GM19099 (cell line): ENCODE data around the gene C19orf25.

ENCODE experiments used
- POLR2A ChIP-seq: IDR thresholded peaks from 3 replicates; pipeline ENCODE4 v1.6.1; 2011; ENCODE audit warnings: low read depth; ENCODE audit not compliant: insufficient read length; ENCODE audit errors: extremely low read depth

Gene C19orf25

GRCh38 chr19:1516395-1516753, 37.4 kb upstream of the C19orf25 start:
- TF ChIP-seq POLR2A: no peak

GRCh38 chr19:1514986-1515721, 36.1 kb upstream of the C19orf25 start:
- TF ChIP-seq POLR2A: no peak

- TF ChIP-seq POLR2A: no peak
Measured at GRCh38 chr19:1514295-1514661, 35.3 kb upstream of the C19orf25 start.

GRCh38 chr19:1513499-1514294, 34.7 kb upstream of the C19orf25 start:
- no peak for TF ChIP-seq POLR2A

- no peak for TF ChIP-seq POLR2A
Measured at GRCh38 chr19:1512671-1513498, 33.9 kb upstream of the C19orf25 start, which contains the start of gene ADAMTSL5. TSS of gene ADAMTSL5 (minus strand) at chr19:1513019. CDS start at chr19:1510943, 2,076 bp downstream.

- no peak for TF ChIP-seq POLR2A
Measured at GRCh38 chr19:1511318-1512317, 32.6 kb upstream of the C19orf25 start.

GRCh38 chr19:1510807-1511206, 31.8 kb upstream of the C19orf25 start:
- no peak for TF ChIP-seq POLR2A

GRCh38 chr19:1510442-1510806, 31.4 kb upstream of the C19orf25 start:
- no peak for TF ChIP-seq POLR2A

GRCh38 chr19:1509602-1510441, 30.8 kb upstream of the C19orf25 start:
- no peak for TF ChIP-seq POLR2A

- no peak for TF ChIP-seq POLR2A
Measured at GRCh38 chr19:1508507-1508856, 29.5 kb upstream of the C19orf25 start.

GRCh38 chr19:1507763-1508506, 28.9 kb upstream of the C19orf25 start:
- no peak for TF ChIP-seq POLR2A

- no peak for TF ChIP-seq POLR2A
Measured at GRCh38 chr19:1507192-1507660, 28.2 kb upstream of the C19orf25 start.
